Activated naive CD4-positive, alpha-beta T cell treated with anti-CD3 and anti-CD28 coated beads, Interleukin-2, amount 10 ng/mL, durations not matched to agents 7 days and 5 days (primary cell): ENCODE data around the gene PTMA.

ENCODE experiments used
- CTCF ChIA-PET: fragments of 350-600 bp; sonication (Branson Sonifier 250); formaldehyde crosslinking; loops from one replicate; lab custom pipeline; 2021; ENCODE audit warnings: antibody characterized with exemption; lab: Charles Lee
- DNase-seq: peaks from one replicate; pipeline ENCODE4 v3.0.0-alpha.2; 2020
- H3K27ac Mint-ChIP-seq: one replicate; pipeline ENCODE4 v1.8.0; 2021; ENCODE audit warnings: mild to moderate bottlenecking, moderate library complexity, mixed read lengths
- H3K27me3 Mint-ChIP-seq: one replicate; pipeline ENCODE4 v1.8.0; 2021; ENCODE audit warnings: mild to moderate bottlenecking, mixed read lengths
- H3K36me3 Mint-ChIP-seq: one replicate; pipeline ENCODE4 v1.8.0; 2021; ENCODE audit warnings: mixed read lengths
- H3K4me1 Mint-ChIP-seq: one replicate; pipeline ENCODE4 v1.8.0; 2021; ENCODE audit warnings: mixed read lengths
- H3K4me3 Mint-ChIP-seq: one replicate; pipeline ENCODE4 v1.8.0; 2021; ENCODE audit warnings: mild to moderate bottlenecking, moderate library complexity, mixed read lengths
- H3K9me3 Mint-ChIP-seq: one replicate; pipeline ENCODE4 v1.8.0; 2021; ENCODE audit warnings: mixed read lengths

Gene PTMA

DNA sequence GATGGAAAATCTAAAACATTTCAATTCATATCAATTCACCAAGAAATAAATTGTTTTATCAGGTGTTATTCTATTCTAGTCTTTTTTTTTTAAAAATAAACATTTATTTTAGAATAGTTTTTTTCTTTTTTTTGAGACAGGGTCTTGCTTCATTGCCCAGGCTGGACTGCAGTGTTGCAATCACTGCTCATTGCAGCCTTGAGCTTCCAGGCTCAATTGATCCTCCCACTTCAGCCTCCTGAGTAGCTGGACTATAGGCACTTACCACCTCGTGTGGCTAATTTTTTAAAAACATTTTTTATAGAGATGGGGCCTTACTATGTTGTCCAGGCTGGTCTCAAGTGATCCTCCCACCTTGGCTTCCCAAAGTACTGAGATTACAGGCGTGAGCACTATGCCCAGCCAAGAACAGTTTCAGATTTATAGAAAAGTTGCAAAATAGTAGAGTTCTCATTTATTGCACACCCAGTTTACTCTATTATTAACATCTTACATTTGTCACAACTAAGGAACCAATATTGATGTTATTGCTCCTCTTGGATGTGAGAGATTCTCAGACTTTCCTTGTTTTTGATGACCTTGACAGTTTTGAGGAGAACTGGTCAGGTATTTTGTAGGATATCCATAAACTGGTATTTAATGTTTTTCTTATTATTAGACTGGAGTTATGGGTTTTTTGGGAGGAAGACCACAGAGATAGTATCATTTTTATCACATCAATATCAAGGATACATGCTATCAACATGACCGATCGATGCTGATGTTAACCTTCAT lies 42.9 kb downstream of the PTMA start:
- DNase-seq: no peak
- H3K4me3 Mint-ChIP-seq: no peak overlapping the region
- peaks cover 3% of the 10 kb centered on the region for H3K27me3 Mint-ChIP-seq
- no peaks in the 10 kb centered on the region for H3K9me3 Mint-ChIP-seq
- H3K27ac Mint-ChIP-seq: no peak overlapping the region
- no peaks in the 10 kb centered on the region for H3K36me3 Mint-ChIP-seq
- peaks cover 2% of the 10 kb centered on the region for H3K4me1 Mint-ChIP-seq
- CTCF ChIA-PET: interaction anchor here (0.6 to 1.1 kb wide), 3 partner anchors 9 to 59 kb away, joined by 3 to 4 read pairs (median 3); no protein-coding TSS in a partner anchor

DNA sequence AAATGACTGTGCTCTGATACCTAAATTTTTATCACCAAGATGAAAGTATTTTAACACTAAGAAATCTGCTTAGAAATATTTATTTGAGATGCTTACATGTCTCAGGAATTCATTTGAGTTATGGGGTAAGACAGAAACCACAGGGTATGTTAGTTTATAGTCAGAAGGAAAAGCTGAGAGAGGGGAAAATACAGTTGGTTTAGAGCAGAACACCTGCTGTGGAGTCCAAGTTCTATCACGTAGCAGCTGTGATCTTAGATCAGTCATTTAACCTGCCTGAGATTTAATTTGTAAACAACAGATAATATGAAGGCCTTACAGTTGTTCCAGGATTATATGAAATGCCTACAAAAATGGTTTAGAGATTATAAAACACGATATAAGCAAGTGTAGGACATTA lies 43.7 kb downstream of the PTMA start:
- Mint-ChIP-seq H3K9me3 (no peaks in the 10 kb centered on the region), H3K27ac (no peak overlapping the region), H3K4me1 (peaks cover 2% of the 10 kb centered on the region), H3K4me3 (no peak overlapping the region), H3K36me3 (no peaks in the 10 kb centered on the region), H3K27me3 (peaks cover 3% of the 10 kb centered on the region)
- CTCF ChIA-PET: no interaction called here
- DNase-seq: no peak

DNA sequence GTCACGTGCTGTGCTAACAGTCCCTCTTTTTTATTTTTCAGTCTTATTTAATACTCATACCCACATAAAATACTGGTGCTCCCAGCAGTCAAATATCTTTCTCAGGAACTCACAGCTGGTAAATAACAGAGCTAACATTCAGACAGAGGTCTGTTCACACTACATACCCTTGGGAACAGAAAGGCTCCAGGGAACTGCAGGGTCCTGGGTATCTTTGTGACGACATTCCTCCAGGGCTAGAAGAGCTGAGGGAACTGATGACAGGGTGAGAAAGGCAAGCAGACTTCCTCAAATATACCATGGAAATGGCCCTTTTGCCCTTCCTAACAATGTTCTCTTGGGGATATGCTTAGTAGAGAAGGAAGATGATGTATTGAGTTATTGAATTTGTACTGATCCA lies 53.4 kb downstream of the PTMA start:
- H3K9me3 Mint-ChIP-seq: no peaks in the 10 kb centered on the region
- no peak for DNase-seq
- H3K36me3 Mint-ChIP-seq: peaks cover 3% of the 10 kb centered on the region
- no peak overlapping the region for H3K27ac Mint-ChIP-seq
- CTCF ChIA-PET: interaction anchor here (1.9 kb wide), 1 partner anchor 48 kb away, joined by 4 read pairs; no protein-coding TSS in a partner anchor
- H3K4me1 Mint-ChIP-seq: peaks cover 25% of the 10 kb centered on the region
- H3K27me3 Mint-ChIP-seq: no peaks in the 10 kb centered on the region
- no peak overlapping the region for H3K4me3 Mint-ChIP-seq
